HG03460 (cell line): ENCODE data around the gene RHOG.
"Not testable (repeated sequence)": the region's sequence is repeated elsewhere in the genome, so short reads cannot be mapped to it uniquely, and the experiment has no call there.

Experiments
- ATAC-seq: cut with Tn5 transposase; IDR thresholded peaks from one replicate; pipeline ENCODE4 v1.9.1; 2021; ENCODE audit not compliant: unreplicated experiment

The RHOG gene

GRCh38 chr11:3834664-3835461, 5.9 kb downstream of the RHOG start:
- no peak for ATAC-seq

- no peak for ATAC-seq
These were observed 6.5 kb downstream of the RHOG start for GRCh38 chr11:3834349-3834663.

- no peak for ATAC-seq
These were observed 7.3 kb downstream of the RHOG start for GRCh38 chr11:3833449-3833848.

GRCh38 chr11:3832816-3833215, 7.9 kb downstream of the RHOG start:
- ATAC-seq, result no peak

- ATAC-seq, result no peak
These were observed 9.2 kb downstream of the RHOG start for GRCh38 chr11:3831378-3832239.

GRCh38 chr11:3830730-3831129, 10.0 kb downstream of the RHOG start:
- ATAC-seq, result no peak

GRCh38 chr11:3830088-3830487, 10.7 kb downstream of the RHOG start:
- ATAC-seq, result no peak

GRCh38 chr11:3827434-3828186, 13.1 kb downstream of the RHOG start:
- no peak for ATAC-seq

- no peak for ATAC-seq
These were observed 14.0 kb downstream of the RHOG start for GRCh38 chr11:3826721-3827120.

- ATAC-seq, result no peak
These were observed 15.1 kb downstream of the RHOG start for GRCh38 chr11:3825473-3826154.

GRCh38 chr11:3824714-3825472, 15.9 kb downstream of the RHOG start:
- ATAC-seq, result peak; percentile 79

GRCh38 chr11:3823762-3824506, 16.8 kb downstream of the RHOG start:
- no peak for ATAC-seq

GRCh38 chr11:3823303-3823702, 17.5 kb downstream of the RHOG start:
- no peak for ATAC-seq

GRCh38 chr11:3822312-3822711, 18.4 kb downstream of the RHOG start:
- ATAC-seq, result no peak

- no peak for ATAC-seq
These were observed 19.8 kb downstream of the RHOG start for GRCh38 chr11:3820971-3821370.

- ATAC-seq, result no peak
These were observed 23.5 kb downstream of the RHOG start for GRCh38 chr11:3817181-3817800.

GRCh38 chr11:3816673-3817072, 24.1 kb downstream of the RHOG start:
- no peak for ATAC-seq

GRCh38 chr11:3815845-3816244, 24.9 kb downstream of the RHOG start:
- ATAC-seq, result no peak

- not testable (repeated sequence) for ATAC-seq
These were observed 25.9 kb downstream of the RHOG start for GRCh38 chr11:3814832-3815231.
